Activated T-helper 2 cell treated with anti-CD3 and anti-CD28 coated beads, Interferon-gamma antibody, Interleukin-2, Interleukin-4, amounts not matched to agents 10 μg/mL and 5 μg/mL and 100 μg/mL, durations not matched to agents 14 hours and 24 hours and 36 hours (primary cell): ENCODE results near the gene ACOXL. TPM values are rescaled to one million over a fixed set of nuclear protein-coding genes. Genes with fewer than 3 reads are reported as not detected.

Experiments used
- DNase-seq: peaks from one replicate; pipeline ENCODE4 v3.0.0; 2021; ENCODE audit warnings: low spot score
- H3K27ac Mint-ChIP-seq: one replicate; pipeline ENCODE4 v1.8.0; 2021; ENCODE audit warnings: mixed read lengths
- H3K27me3 Mint-ChIP-seq: one replicate; pipeline ENCODE4 v1.8.0; 2021; ENCODE audit warnings: low read depth, mixed read lengths
- H3K36me3 Mint-ChIP-seq: one replicate; pipeline ENCODE4 v1.8.0; 2021; ENCODE audit warnings: low read depth, mixed read lengths
- H3K4me1 Mint-ChIP-seq: one replicate; pipeline ENCODE4 v1.8.0; 2021; ENCODE audit warnings: low read depth, mixed read lengths
- H3K4me3 Mint-ChIP-seq: one replicate; pipeline ENCODE4 v1.8.0; 2021; ENCODE audit warnings: low read depth, mild to moderate bottlenecking, moderate library complexity, mixed read lengths
- H3K9me3 Mint-ChIP-seq: one replicate; pipeline ENCODE4 v1.8.0; 2021; ENCODE audit warnings: mixed read lengths
- intact Hi-C: fragments of 100-400 bp; cut with micrococcal nuclease; formaldehyde crosslinking; loops from one replicate; pipeline ENCODE4 v1.15.1; 2023
- total RNA-seq: library from RNA; stranded (reverse); gene quantifications from 2 replicates; pipeline ENCODE4 v1.2.3, GENCODE V29; 2022

The ACOXL gene
- total RNA-seq, 1 donor from 2014 or later, result 1.6 TPM

- Mint-ChIP-seq H3K27me3 (peaks cover 11% of the 10 kb centered on the region), H3K27ac (no peak overlapping the region), H3K9me3 (no peaks in the 10 kb centered on the region), H3K36me3 (no peaks in the 10 kb centered on the region), H3K4me3 (no peak overlapping the region), H3K4me1 (peaks cover 1% of the 10 kb centered on the region)
- no peak for DNase-seq
- intact Hi-C loops, result no loop called here
These were observed 250.8 kb downstream of the ACOXL start for GRCh38 chr2:110983133-110983532.

- H3K4me1 Mint-ChIP-seq, result peaks cover 1% of the 10 kb centered on the region
- H3K27ac Mint-ChIP-seq, result no peak overlapping the region
- no peak overlapping the region for H3K4me3 Mint-ChIP-seq
- intact Hi-C loops, result no loop called here
- DNase-seq, result no peak
- H3K9me3 Mint-ChIP-seq, result no peaks in the 10 kb centered on the region
- peaks cover 19% of the 10 kb centered on the region for H3K27me3 Mint-ChIP-seq
- no peaks in the 10 kb centered on the region for H3K36me3 Mint-ChIP-seq
These were observed 252.5 kb downstream of the ACOXL start for GRCh38 chr2:110984694-110985490.

GRCh38 chr2:110990440-110990839 is 258.1 kb downstream of the ACOXL start:
- Mint-ChIP-seq H3K4me1 (peaks cover 9% of the 10 kb centered on the region), H3K27me3 (peaks cover 43% of the 10 kb centered on the region), H3K27ac (no peak overlapping the region), H3K4me3 (no peak overlapping the region), H3K9me3 (peaks cover 3% of the 10 kb centered on the region), H3K36me3 (no peaks in the 10 kb centered on the region)
- DNase-seq, result no peak
- intact Hi-C loops, result no loop called here

- Mint-ChIP-seq H3K4me3 (no peak overlapping the region), H3K27ac (no peak overlapping the region), H3K36me3 (no peaks in the 10 kb centered on the region), H3K9me3 (peaks cover 3% of the 10 kb centered on the region), H3K4me1 (peaks cover 9% of the 10 kb centered on the region), H3K27me3 (peaks cover 49% of the 10 kb centered on the region)
- intact Hi-C loops, result no loop called here
- no peak for DNase-seq
These were observed 259.5 kb downstream of the ACOXL start for GRCh38 chr2:110991911-110992310.

GRCh38 chr2:110992886-110993285 is 260.5 kb downstream of the ACOXL start:
- peaks cover 3% of the 10 kb centered on the region for H3K9me3 Mint-ChIP-seq
- intact Hi-C loops, result no loop called here
- no peak for DNase-seq
- H3K27me3 Mint-ChIP-seq, result peaks cover 46% of the 10 kb centered on the region
- H3K27ac Mint-ChIP-seq, result no peak overlapping the region
- H3K4me1 Mint-ChIP-seq, result peaks cover 9% of the 10 kb centered on the region
- no peak overlapping the region for H3K4me3 Mint-ChIP-seq
- H3K36me3 Mint-ChIP-seq, result no peaks in the 10 kb centered on the region

- peaks cover 48% of the 10 kb centered on the region for H3K27me3 Mint-ChIP-seq
- H3K36me3 Mint-ChIP-seq, result no peaks in the 10 kb centered on the region
- DNase-seq, result no peak
- H3K27ac Mint-ChIP-seq, result no peak overlapping the region
- intact Hi-C loops, result no loop called here
- peaks cover 3% of the 10 kb centered on the region for H3K9me3 Mint-ChIP-seq
- H3K4me3 Mint-ChIP-seq, result no peak overlapping the region
- H3K4me1 Mint-ChIP-seq, result peaks cover 9% of the 10 kb centered on the region
These were observed 261.3 kb downstream of the ACOXL start for GRCh38 chr2:110993557-110994231.

GRCh38 chr2:110994250-110994961 is 262.0 kb downstream of the ACOXL start:
- Mint-ChIP-seq H3K27ac (no peak overlapping the region), H3K36me3 (no peaks in the 10 kb centered on the region), H3K4me1 (peaks cover 9% of the 10 kb centered on the region), H3K27me3 (peaks cover 43% of the 10 kb centered on the region), H3K4me3 (no peak overlapping the region), H3K9me3 (peaks cover 3% of the 10 kb centered on the region)
- DNase-seq, result no peak
- intact Hi-C loops, result no loop called here

GRCh38 chr2:110995911-110996310 is 263.5 kb downstream of the ACOXL start:
- peaks cover 39% of the 10 kb centered on the region for H3K27me3 Mint-ChIP-seq
- no peaks in the 10 kb centered on the region for H3K36me3 Mint-ChIP-seq
- no peak for DNase-seq
- no peak overlapping the region for H3K4me3 Mint-ChIP-seq
- H3K4me1 Mint-ChIP-seq, result peaks cover 9% of the 10 kb centered on the region
- H3K9me3 Mint-ChIP-seq, result no peaks in the 10 kb centered on the region
- no peak overlapping the region for H3K27ac Mint-ChIP-seq
- intact Hi-C loops, result no loop called here

- Mint-ChIP-seq H3K4me3 (no peak overlapping the region), H3K9me3 (no peaks in the 10 kb centered on the region), H3K27me3 (peaks cover 38% of the 10 kb centered on the region), H3K36me3 (no peaks in the 10 kb centered on the region), H3K4me1 (peaks cover 9% of the 10 kb centered on the region), H3K27ac (no peak overlapping the region)
- intact Hi-C loops, result no loop called here
- DNase-seq, result no peak
These were observed 265.1 kb downstream of the ACOXL start for GRCh38 chr2:110997331-110998045.

GRCh38 chr2:110998311-110998710 is 265.9 kb downstream of the ACOXL start:
- Mint-ChIP-seq H3K4me1 (peaks cover 9% of the 10 kb centered on the region), H3K9me3 (no peaks in the 10 kb centered on the region), H3K27ac (no peak overlapping the region), H3K36me3 (no peaks in the 10 kb centered on the region), H3K27me3 (peaks cover 35% of the 10 kb centered on the region), H3K4me3 (no peak overlapping the region)
- intact Hi-C loops, result no loop called here
- no peak for DNase-seq

GRCh38 chr2:110999626-111000025 is 267.3 kb downstream of the ACOXL start:
- peaks cover 1% of the 10 kb centered on the region for H3K4me1 Mint-ChIP-seq
- peaks cover 35% of the 10 kb centered on the region for H3K27me3 Mint-ChIP-seq
- H3K4me3 Mint-ChIP-seq, result no peak overlapping the region
- H3K9me3 Mint-ChIP-seq, result no peaks in the 10 kb centered on the region
- H3K36me3 Mint-ChIP-seq, result no peaks in the 10 kb centered on the region
- no peak overlapping the region for H3K27ac Mint-ChIP-seq
- DNase-seq, result no peak
- intact Hi-C loops, result no loop called here

GRCh38 chr2:111005307-111005706 is 272.9 kb downstream of the ACOXL start:
- intact Hi-C loops, result no loop called here
- peaks cover 46% of the 10 kb centered on the region for H3K27me3 Mint-ChIP-seq
- no peak overlapping the region for H3K4me3 Mint-ChIP-seq
- H3K4me1 Mint-ChIP-seq, result peaks cover 3% of the 10 kb centered on the region
- no peak for DNase-seq
- H3K36me3 Mint-ChIP-seq, result no peaks in the 10 kb centered on the region
- no peak overlapping the region for H3K27ac Mint-ChIP-seq
- no peaks in the 10 kb centered on the region for H3K9me3 Mint-ChIP-seq
